ENCODE measurements around the gene OAS3.

GRCh38 chr12:113006641-113007040 lies 68.4 kb downstream of the OAS3 start:
- TF ChIP-seq EZH2phosphoT487 (IDR thresholded peaks at IDR 0.05; ENCODE audit: insufficient read depth, low read depth), result no peak
- TF ChIP-seq EZH2 (IDR thresholded peaks at IDR 0.05; ENCODE audit: insufficient read depth, poor library complexity, severe bottlenecking), result no peak

All from GM23248 (cell line).